Measurements from ENCODE around the gene GEMIN7. TPM values are rescaled to one million over a fixed set of nuclear protein-coding genes. Genes with fewer than 3 reads are reported as not detected.

The GEMIN7 gene
- total and polyA plus RNA-seq, 11 donors: 11.4 to 40.8 (median 17.2) TPM

DNA sequence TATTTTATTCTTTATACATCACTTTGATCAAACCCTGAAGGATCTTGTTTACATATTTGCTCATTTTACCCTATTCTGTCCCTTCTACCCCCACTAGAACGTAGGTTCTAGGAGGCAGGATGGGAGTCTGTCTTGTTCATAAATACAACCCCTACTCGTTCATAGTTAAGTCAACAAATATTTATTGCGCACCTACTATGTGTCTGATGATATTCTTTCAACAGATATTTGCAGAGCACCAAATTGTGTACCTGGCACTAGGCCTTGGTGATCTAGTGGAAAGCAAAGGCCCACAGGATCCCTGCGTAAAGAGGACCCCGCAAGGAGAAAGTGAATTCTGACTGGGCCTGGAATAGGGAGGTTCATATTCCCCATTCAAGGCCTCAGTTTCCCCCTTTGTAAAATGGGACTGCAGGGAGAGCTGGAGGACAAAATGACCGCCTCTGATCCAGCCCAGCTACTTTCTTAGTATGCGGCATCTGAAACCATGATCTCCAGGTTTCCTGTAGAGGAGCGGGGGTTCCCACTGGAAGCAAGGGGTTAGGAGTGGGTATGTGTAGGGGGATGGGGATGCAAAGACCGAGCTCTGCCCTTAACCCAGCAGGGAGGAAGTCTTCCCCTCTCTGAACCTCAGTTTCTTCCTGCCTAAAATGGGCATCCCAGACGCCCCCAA lies 534 bp upstream of the GEMIN7 start:
- Histone ChIP-seq H3K27me3 (no peaks in the 10 kb centered on the region), H3K27ac (peak overlapping the region in 8 of 12 donors; percentile 69 to 87 (median 82)), H3K36me3 (peaks cover 0 to 13% (median 7%) of the 10 kb centered on the region in 9 donors), H3K9me3 (no peaks in the 10 kb centered on the region), H3K4me3 (peak overlapping the region; percentile 81 to 100 (median 94)), H3K4me1 (peaks cover 6 to 47% (median 28%) of the 10 kb centered on the region in 12 donors)
- intact Hi-C loops (cut with DNase I): loop anchor here in 3 of 10 donors (1.0 to 5.0 kb wide), 4 partner anchors 13 to 99 kb away; partner anchors contain the start of genes PPP1R37 (in 2 of the 3), BLOC1S3 (in 1 of the 3), CLASRP (in 1 of the 3) and TRAPPC6A (in 1 of the 3)
- no peak for ATAC-seq
- no peak for TF ChIP-seq POLR2A (IDR thresholded peaks at IDR 0.05)
- TF ChIP-seq, protein P1, sequence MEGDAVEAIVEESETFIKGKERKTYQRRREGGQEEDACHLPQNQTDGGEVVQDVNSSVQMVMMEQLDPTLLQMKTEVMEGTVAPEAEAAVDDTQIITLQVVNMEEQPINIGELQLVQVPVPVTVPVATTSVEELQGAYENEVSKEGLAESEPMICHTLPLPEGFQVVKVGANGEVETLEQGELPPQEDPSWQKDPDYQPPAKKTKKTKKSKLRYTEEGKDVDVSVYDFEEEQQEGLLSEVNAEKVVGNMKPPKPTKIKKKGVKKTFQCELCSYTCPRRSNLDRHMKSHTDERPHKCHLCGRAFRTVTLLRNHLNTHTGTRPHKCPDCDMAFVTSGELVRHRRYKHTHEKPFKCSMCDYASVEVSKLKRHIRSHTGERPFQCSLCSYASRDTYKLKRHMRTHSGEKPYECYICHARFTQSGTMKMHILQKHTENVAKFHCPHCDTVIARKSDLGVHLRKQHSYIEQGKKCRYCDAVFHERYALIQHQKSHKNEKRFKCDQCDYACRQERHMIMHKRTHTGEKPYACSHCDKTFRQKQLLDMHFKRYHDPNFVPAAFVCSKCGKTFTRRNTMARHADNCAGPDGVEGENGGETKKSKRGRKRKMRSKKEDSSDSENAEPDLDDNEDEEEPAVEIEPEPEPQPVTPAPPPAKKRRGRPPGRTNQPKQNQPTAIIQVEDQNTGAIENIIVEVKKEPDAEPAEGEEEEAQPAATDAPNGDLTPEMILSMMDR (IDR thresholded peaks at IDR 0.05): no peak
- WGBS, 4 donors: 55 to 69% (median 60%) methylated on average over 9 to 10 of the region's 10 CpGs
- no peak for DNase-seq

DNA sequence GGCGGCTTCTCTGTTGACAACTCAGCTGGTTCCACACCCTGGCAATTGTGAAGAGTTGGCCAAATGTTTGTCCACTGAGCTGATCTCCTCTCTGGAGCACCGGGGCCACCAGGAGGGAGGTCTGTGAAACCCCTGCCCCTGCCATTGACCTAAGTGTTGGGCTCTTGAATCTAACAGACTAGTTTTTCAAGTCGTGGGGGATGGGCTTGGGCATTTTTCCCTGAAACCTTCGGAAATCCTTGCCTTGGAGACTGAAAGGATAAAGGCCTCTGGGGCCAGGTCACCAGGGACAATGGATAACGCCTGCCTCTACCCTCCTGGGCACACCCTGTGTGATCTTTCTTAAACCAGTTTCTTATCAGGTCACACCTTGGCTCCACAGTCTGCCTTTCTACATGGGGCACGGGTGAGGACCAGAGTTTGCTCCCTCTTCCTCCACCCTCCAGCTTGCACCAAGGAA lies 881 bp downstream of the GEMIN7 start:
- intact Hi-C loops (cut with DNase I): loop anchor here in 3 of 10 donors (1.0 to 5.0 kb wide), 4 partner anchors 11 to 97 kb away; partner anchors contain the start of genes PPP1R37 (in 2 of the 3), BLOC1S3 (in 1 of the 3), CLASRP (in 1 of the 3) and TRAPPC6A (in 1 of the 3)
- Histone ChIP-seq H3K4me1 (peaks cover 6 to 46% (median 28%) of the 10 kb centered on the region in 12 donors), H3K27me3 (no peaks in the 10 kb centered on the region), H3K36me3 (peaks cover 0 to 16% (median 12%) of the 10 kb centered on the region in 9 donors), H3K4me3 (peak overlapping the region; percentile 81 to 100 (median 94)), H3K27ac (peak overlapping the region in 6 of 12 donors; percentile 69 to 87 (median 84)), H3K9me3 (no peaks in the 10 kb centered on the region)
- TF ChIP-seq, protein P1 (IDR thresholded peaks at IDR 0.05): no peak
- TF ChIP-seq POLR2A (IDR thresholded peaks at IDR 0.05): no peak
- peak in 1 of 5 donors; percentile 46 for DNase-seq
- 8 to 10% (median 9%) methylated on average over 6 of the region's 6 CpGs for WGBS, 4 donors
- no peak for ATAC-seq

DNA sequence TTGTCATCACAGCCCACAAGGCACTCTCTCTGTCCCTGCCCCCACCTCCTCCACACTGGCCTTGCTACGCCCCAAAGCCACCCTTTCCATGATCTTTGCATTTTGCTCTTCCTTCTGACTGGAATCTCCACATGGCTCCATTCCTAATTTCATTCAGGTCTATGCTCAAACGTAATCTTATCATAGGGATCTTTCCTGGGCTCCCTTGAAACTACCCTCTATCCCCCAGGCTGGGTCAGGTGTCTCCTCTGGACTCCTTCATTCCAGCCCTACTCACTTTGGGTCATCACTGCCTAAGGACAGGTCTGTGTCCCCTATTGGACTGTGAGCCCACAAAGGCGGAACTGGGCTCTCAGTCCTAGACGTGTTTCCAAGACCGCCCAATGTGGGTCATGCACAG lies 3.1 kb downstream of the GEMIN7 start:
- Histone ChIP-seq H3K9me3 (no peaks in the 10 kb centered on the region), H3K4me3 (no peak overlapping the region), H3K27ac (no peak overlapping the region), H3K4me1 (peaks cover 6 to 25% (median 17%) of the 10 kb centered on the region in 12 donors), H3K36me3 (peaks cover 0 to 21% (median 18%) of the 10 kb centered on the region in 9 donors), H3K27me3 (no peaks in the 10 kb centered on the region)
- ATAC-seq (no peak), DNase-seq (no peak)
- no peak for TF ChIP-seq POLR2A (IDR thresholded peaks at IDR 0.05)
- TF ChIP-seq, protein P1 (IDR thresholded peaks at IDR 0.05): no peak
- intact Hi-C loops (cut with DNase I): no loop called here
- WGBS, 4 donors: 89 to 91% (median 89%) methylated on average over 5 of the region's 5 CpGs

DNA sequence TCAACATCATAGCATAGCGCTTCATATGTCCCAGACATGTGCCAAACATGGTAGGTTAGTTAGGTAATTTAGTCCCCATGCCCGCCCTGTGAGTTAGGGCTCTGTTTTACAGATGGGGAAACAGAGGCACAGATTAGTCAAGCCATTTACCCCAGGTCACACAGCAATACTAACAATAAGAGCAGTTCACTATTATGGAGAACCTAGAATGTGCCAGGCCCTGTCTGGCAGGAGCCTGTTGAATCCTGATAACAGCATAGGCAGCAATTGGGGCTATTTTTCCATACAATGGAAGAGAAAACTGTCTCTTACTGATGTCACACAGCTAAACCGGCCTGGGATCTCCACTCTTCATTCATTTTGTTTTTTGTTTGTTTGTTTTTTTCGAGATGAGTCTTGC lies 7.4 kb downstream of the GEMIN7 start:
- Histone ChIP-seq H3K9me3 (no peaks in the 10 kb centered on the region), H3K4me3 (no peak overlapping the region), H3K27ac (no peak overlapping the region), H3K27me3 (no peaks in the 10 kb centered on the region), H3K4me1 (peaks cover 0 to 16% (median 9%) of the 10 kb centered on the region in 12 donors), H3K36me3 (peaks cover 0 to 35% (median 33%) of the 10 kb centered on the region in 9 donors)
- intact Hi-C loops (cut with DNase I): no loop called here
- DNase-seq (no peak), ATAC-seq (no peak)
- TF ChIP-seq, protein P1 (IDR thresholded peaks at IDR 0.05): no peak
- TF ChIP-seq POLR2A (IDR thresholded peaks at IDR 0.05): no peak
- 89 to 96% (median 93%) methylated on average over 4 of the region's 4 CpGs for WGBS, 4 donors

Measured in heart left ventricle (tissue), 16 donors.